HepG2 (cell line): ENCODE data around the gene CDK3. TPM values are rescaled to one million over a fixed set of nuclear protein-coding genes. Genes with fewer than 3 reads are reported as not detected.

Experiments used
- ATAC-seq: fragments of 200-7000 bp; cut with Tn5 transposase; 3 replicates; pipeline ENCODE4 v1.9.1; 2020; ENCODE audit warnings: mild to moderate bottlenecking, moderate library complexity
- BruUV-seq: library from RNA; stranded (reverse); fragments of 400-500 nt; replicated peaks from 2 replicates; lab custom pipeline; 2021; lab: Mats Ljungman, UMichigan
- CTCF ChIA-PET: fragments of 300-600 bp; formaldehyde crosslinking; extraction: SDS; loops from one replicate; lab custom pipeline; 2021; ENCODE audit warnings: low total read pairs, inconsistent platforms, low intra/inter-chr PET ratio; lab: Yijun Ruan, JAX
- POLR2A ChIA-PET: fragments of 350-600 bp; sonication (Branson Sonifier 250); formaldehyde crosslinking; loops from one replicate; lab custom pipeline; 2020; ENCODE audit warnings: antibody characterized with exemption, inconsistent platforms; lab: Yijun Ruan, JAX
- DNase-seq: peaks from one replicate; pipeline ENCODE4 v3.0.0-alpha.2; 2015; ENCODE audit warnings: low spot score
- FAIRE-seq: peaks from 3 replicates; lab custom pipeline; 2011; peaks lifted over from hg19 to GRCh38; lab: Jason Lieb, UNC
- H2AFZ ChIP-seq: one replicate; pipeline ENCODE4 v1.6.1; 2011; ENCODE audit warnings: low read length, inconsistent platforms
- H3K27ac ChIP-seq: fragments of 300-600 bp; 3 replicates; pipeline ENCODE4 v1.8.0; 2011; ENCODE audit warnings: mixed run types, mild to moderate bottlenecking, mixed read lengths, low read length, inconsistent platforms; ENCODE audit not compliant: insufficient read depth; ENCODE audit errors: extremely low read length
- H3K27me3 ChIP-seq, 2 experiments: fragments of 200-600 bp in 1 of 2; 2 replicates in 1 of 2; 3 replicates in 1 of 2; pipeline versions ENCODE4 v1.6.0 to v1.8.0; 2011; ENCODE audit warnings: low read length in 2 of 2, mild to moderate bottlenecking in 2 of 2, moderate library complexity in 2 of 2, inconsistent platforms in 1 of 2; ENCODE audit not compliant: insufficient read depth in 2 of 2, control insufficient read depth in 1 of 2
- H3K36me3 ChIP-seq, 2 experiments: fragments of 200-600 bp in 1 of 2; replicated peaks in 1 of 2; 2 replicates in 1 of 2; 3 replicates in 1 of 2; pipeline versions ENCODE4 v1.5.1 to v1.8.0; 2011; ENCODE audit warnings: low read length in 2 of 2, inconsistent platforms in 1 of 2; ENCODE audit not compliant: insufficient read depth in 2 of 2, control insufficient read depth in 1 of 2
- H3K4me1 ChIP-seq: 2 replicates; pipeline ENCODE4 v1.5.1; 2012; ENCODE audit warnings: low read length, inconsistent platforms; ENCODE audit not compliant: insufficient read depth
- H3K4me2 ChIP-seq: 2 replicates; pipeline ENCODE4 v1.6.0; 2011; ENCODE audit warnings: low read depth, low read length, inconsistent platforms
- H3K4me3 ChIP-seq, 3 experiments: fragments of 200-600 bp in 1 of 3; sonication (generic), shearing (Covaris generic) in 1 of 3; replicated peaks in 1 of 3; 2 replicates each; pipeline ENCODE4 v1.5.1; 2011 to 2016; ENCODE audit warnings: low read length in 3 of 3, inconsistent platforms in 2 of 3, low read depth in 2 of 3, mild to moderate bottlenecking in 2 of 3, control low read depth in 1 of 3, mixed read lengths in 1 of 3; ENCODE audit not compliant: insufficient read depth in 1 of 3
- H3K79me2 ChIP-seq: one replicate; pipeline ENCODE4 v1.6.1; 2011; ENCODE audit warnings: low read length, inconsistent platforms; ENCODE audit not compliant: insufficient read depth
- H3K9ac ChIP-seq: 2 replicates; pipeline ENCODE4 v1.6.0; 2011; ENCODE audit warnings: mild to moderate bottlenecking, low read depth, low read length, inconsistent platforms; ENCODE audit not compliant: insufficient read depth
- H3K9me3 ChIP-seq: 2 replicates; pipeline ENCODE4 v1.5.1; 2012; ENCODE audit warnings: mild to moderate bottlenecking, low read length
- H4K20me1 ChIP-seq: 2 replicates; pipeline ENCODE4 v1.6.0; 2011; ENCODE audit warnings: inconsistent platforms, mild to moderate bottlenecking, low read length, moderate library complexity; ENCODE audit not compliant: insufficient read depth
- ZNF768 ChIP-seq: sonication (generic); formaldehyde crosslinking; IDR thresholded peaks from 2 replicates; pipeline ENCODE4 v1.4.0; 2020; ENCODE audit warnings: missing genetic modification reagents
- WGBS: methylation state at CpG from one replicate; pipeline ENCODE4 v1.1.6; 2017; ENCODE audit warnings: low lambda C conversion rate; 5-methylcytosine and 5-hydroxymethylcytosine counted together
- in situ Hi-C: cut with HindIII; loops from 2 replicates; pipeline ENCODE4 v1.10.0; 2017; ENCODE audit warnings: low pct_unique_long_range_greater_than_20kb; ENCODE audit not compliant: extremely low pct_ligation_motif_present
- intact Hi-C: fragments of 100-400 bp; cut with micrococcal nuclease; formaldehyde crosslinking; loops from one replicate; pipeline ENCODE4 v1.10.0; 2022; ENCODE audit not compliant: unreplicated experiment
- polyA plus RNA-seq, 8 experiments: library from polyadenylated mRNA; depleted of rRNA in 3 of 8; stranded (reverse) in 7 of 8; unstranded in 1 of 8; fragments of >200 nt; fragmentation: Illumina TruSeq in 4 of 8; extraction: Trizol in 4 of 8; gene quantifications; 2 replicates each; pipeline versions ENCODE4 v1.2.1 to v1.2.3, GENCODE V29; 2011 to 2016; ENCODE audit warnings: low read depth in 4 of 8, missing spikeins in 1 of 8, mixed read lengths in 1 of 8; ENCODE audit not compliant: insufficient read depth in 1 of 8
- total RNA-seq, 5 experiments: library from RNA; depleted of rRNA; stranded (reverse); fragments of >200 nt; fragmentation: Illumina TruSeq; extraction: Trizol; gene quantifications; 2 replicates each; pipeline ENCODE4 v1.2.3, GENCODE V29; 2016; ENCODE audit warnings: low read depth in 1 of 5
- TF ChIP-seq, protein P1 (sequence below): sonication (generic); formaldehyde crosslinking; IDR thresholded peaks from 2 replicates; pipeline ENCODE4 v1.4.0; 2020; ENCODE audit warnings: missing genetic modification reagents
- TF ChIP-seq, protein P2 (sequence below): sonication (generic); formaldehyde crosslinking; IDR thresholded peaks from 2 replicates; pipeline ENCODE4 v1.5.0; 2020; ENCODE audit warnings: mild to moderate bottlenecking, missing genetic modification reagents, borderline replicate concordance

The CDK3 gene
- total and polyA plus RNA-seq, 2 of the 13 experiments (the other 11 are each of a cell fraction or from before 2014, with no cell fraction given), result 5.8 to 11.4 TPM

DNA sequence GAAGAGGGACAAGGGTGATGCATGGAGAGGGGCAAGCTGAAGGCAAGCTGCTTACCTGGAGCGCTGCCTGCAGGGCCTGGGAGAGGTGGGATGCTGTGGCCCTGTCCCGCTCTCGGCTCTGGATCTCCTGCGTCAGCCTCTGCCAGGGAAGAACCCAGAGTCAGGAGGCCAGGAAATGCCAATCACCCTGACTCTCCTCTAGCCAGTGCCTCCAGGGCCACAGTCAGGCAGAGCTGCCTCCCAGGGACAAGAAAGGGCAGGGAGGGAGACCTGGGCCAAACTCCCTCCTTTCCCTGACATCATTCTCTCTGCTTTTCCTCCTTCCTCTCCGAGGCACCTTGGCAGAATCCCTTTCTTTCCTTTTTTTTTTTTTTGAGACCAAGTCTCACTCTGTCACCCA is 11.3 kb downstream of the CDK3 start:
- Histone ChIP-seq H3K9me3 (no peaks in the 10 kb centered on the region), H2AFZ (no peak overlapping the region), H3K79me2 (no peaks in the 10 kb centered on the region), H3K27ac (no peak overlapping the region), H4K20me1 (no peaks in the 10 kb centered on the region), H3K36me3 (peaks cover 0 to 3% of the 10 kb centered on the region in 2 experiments; a peak in 2 of 5 replicates), H3K27me3 (no peaks in the 10 kb centered on the region), H3K4me3 (no peak overlapping the region), H3K9ac (no peak overlapping the region)
- DNase-seq (no peak), ATAC-seq (no peak)
- in situ Hi-C loops (no loop called here), intact Hi-C loops (no loop called here)
- BruUV-seq, result no TSS peak
- POLR2A ChIA-PET, result interaction anchor here (1.0 to 1.3 kb wide), 2 partner anchors 9 to 34 kb away, joined by 3 read pairs; no protein-coding TSS in a partner anchor
- WGBS, result 85% methylated on average over 5 of the region's 5 CpGs
- TF ChIP-seq, protein P1, sequence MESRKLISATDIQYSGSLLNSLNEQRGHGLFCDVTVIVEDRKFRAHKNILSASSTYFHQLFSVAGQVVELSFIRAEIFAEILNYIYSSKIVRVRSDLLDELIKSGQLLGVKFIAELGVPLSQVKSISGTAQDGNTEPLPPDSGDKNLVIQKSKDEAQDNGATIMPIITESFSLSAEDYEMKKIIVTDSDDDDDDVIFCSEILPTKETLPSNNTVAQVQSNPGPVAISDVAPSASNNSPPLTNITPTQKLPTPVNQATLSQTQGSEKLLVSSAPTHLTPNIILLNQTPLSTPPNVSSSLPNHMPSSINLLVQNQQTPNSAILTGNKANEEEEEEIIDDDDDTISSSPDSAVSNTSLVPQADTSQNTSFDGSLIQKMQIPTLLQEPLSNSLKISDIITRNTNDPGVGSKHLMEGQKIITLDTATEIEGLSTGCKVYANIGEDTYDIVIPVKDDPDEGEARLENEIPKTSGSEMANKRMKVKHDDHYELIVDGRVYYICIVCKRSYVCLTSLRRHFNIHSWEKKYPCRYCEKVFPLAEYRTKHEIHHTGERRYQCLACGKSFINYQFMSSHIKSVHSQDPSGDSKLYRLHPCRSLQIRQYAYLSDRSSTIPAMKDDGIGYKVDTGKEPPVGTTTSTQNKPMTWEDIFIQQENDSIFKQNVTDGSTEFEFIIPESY (CRISPR knock-in tag), result no peak
- TF ChIP-seq, protein P2, sequence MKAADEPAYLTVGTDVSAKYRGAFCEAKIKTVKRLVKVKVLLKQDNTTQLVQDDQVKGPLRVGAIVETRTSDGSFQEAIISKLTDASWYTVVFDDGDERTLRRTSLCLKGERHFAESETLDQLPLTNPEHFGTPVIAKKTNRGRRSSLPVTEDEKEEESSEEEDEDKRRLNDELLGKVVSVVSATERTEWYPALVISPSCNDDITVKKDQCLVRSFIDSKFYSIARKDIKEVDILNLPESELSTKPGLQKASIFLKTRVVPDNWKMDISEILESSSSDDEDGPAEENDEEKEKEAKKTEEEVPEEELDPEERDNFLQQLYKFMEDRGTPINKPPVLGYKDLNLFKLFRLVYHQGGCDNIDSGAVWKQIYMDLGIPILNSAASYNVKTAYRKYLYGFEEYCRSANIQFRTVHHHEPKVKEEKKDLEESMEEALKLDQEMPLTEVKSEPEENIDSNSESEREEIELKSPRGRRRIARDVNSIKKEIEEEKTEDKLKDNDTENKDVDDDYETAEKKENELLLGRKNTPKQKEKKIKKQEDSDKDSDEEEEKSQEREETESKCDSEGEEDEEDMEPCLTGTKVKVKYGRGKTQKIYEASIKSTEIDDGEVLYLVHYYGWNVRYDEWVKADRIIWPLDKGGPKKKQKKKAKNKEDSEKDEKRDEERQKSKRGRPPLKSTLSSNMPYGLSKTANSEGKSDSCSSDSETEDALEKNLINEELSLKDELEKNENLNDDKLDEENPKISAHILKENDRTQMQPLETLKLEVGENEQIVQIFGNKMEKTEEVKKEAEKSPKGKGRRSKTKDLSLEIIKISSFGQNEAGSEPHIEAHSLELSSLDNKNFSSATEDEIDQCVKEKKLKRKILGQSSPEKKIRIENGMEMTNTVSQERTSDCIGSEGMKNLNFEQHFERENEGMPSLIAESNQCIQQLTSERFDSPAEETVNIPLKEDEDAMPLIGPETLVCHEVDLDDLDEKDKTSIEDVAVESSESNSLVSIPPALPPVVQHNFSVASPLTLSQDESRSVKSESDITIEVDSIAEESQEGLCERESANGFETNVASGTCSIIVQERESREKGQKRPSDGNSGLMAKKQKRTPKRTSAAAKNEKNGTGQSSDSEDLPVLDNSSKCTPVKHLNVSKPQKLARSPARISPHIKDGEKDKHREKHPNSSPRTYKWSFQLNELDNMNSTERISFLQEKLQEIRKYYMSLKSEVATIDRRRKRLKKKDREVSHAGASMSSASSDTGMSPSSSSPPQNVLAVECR, result no peak
- peak; percentile 12; the same call in 1 of the 2 replicates for TF ChIP-seq ZNF768
- TF ChIP-seq, all 625 proteins: peak for 1
- Histone ChIP-seq H3K4me2 (no peak overlapping the region), H3K4me1 (peaks cover 5% of the 10 kb centered on the region; the same call in 1 of the 2 replicates)
- FAIRE-seq, result no peak
- CTCF ChIA-PET, result no interaction called here
